ENCODE results near the gene UNC5B.
"Not testable (repeated sequence)": the region's sequence is repeated elsewhere in the genome, so short reads cannot be mapped to it uniquely, and the experiment has no call there.

The UNC5B gene

GRCh38 chr10:71292624-71293445 lies 80.5 kb downstream of the UNC5B start:
- DNase-seq, result no peak
- no peak for TF ChIP-seq POLR2A (IDR thresholded peaks at IDR 0.05; ENCODE audit: low read length)
- no peak for TF ChIP-seq GATA1 (IDR thresholded peaks at IDR 0.05; ENCODE audit: low read depth, low read length)

GRCh38 chr10:71293446-71294084 lies 81.2 kb downstream of the UNC5B start:
- no peak for TF ChIP-seq POLR2A (IDR thresholded peaks at IDR 0.05; ENCODE audit: low read length)
- TF ChIP-seq GATA1 (IDR thresholded peaks at IDR 0.05; ENCODE audit: low read depth, low read length), result no peak
- DNase-seq, result no peak

- TF ChIP-seq POLR2A (IDR thresholded peaks at IDR 0.05; ENCODE audit: low read length) (no peak), GATA1 (IDR thresholded peaks at IDR 0.05; ENCODE audit: low read depth, low read length) (no peak)
- DNase-seq, result no peak
Observed at GRCh38 chr10:71294091-71294561, 81.8 kb downstream of the UNC5B start.

GRCh38 chr10:71294856-71295255 lies 82.5 kb downstream of the UNC5B start:
- DNase-seq, result no peak
- TF ChIP-seq POLR2A (IDR thresholded peaks at IDR 0.05; ENCODE audit: low read length), result no peak
- no peak for TF ChIP-seq GATA1 (IDR thresholded peaks at IDR 0.05; ENCODE audit: low read depth, low read length)

GRCh38 chr10:71295641-71296040 lies 83.3 kb downstream of the UNC5B start:
- no peak for DNase-seq
- TF ChIP-seq POLR2A (IDR thresholded peaks at IDR 0.05; ENCODE audit: low read length), result no peak
- no peak for TF ChIP-seq GATA1 (IDR thresholded peaks at IDR 0.05; ENCODE audit: low read depth, low read length)

- DNase-seq, result no peak
- TF ChIP-seq GATA1 (IDR thresholded peaks at IDR 0.05; ENCODE audit: low read depth, low read length), result no peak
- no peak for TF ChIP-seq POLR2A (IDR thresholded peaks at IDR 0.05; ENCODE audit: low read length)
Observed at GRCh38 chr10:71296086-71296485, 83.7 kb downstream of the UNC5B start.

GRCh38 chr10:71296811-71297210 lies 84.4 kb downstream of the UNC5B start:
- DNase-seq, result not testable (repeated sequence)

- TF ChIP-seq POLR2A (IDR thresholded peaks at IDR 0.05; ENCODE audit: low read length) (no peak), GATA1 (IDR thresholded peaks at IDR 0.05; ENCODE audit: low read depth, low read length) (no peak)
- DNase-seq, result no peak
Observed at GRCh38 chr10:71297343-71297742, 85.0 kb downstream of the UNC5B start.

GRCh38 chr10:71299071-71299785 lies 86.9 kb downstream of the UNC5B start:
- TF ChIP-seq GATA1 (IDR thresholded peaks at IDR 0.05; ENCODE audit: low read depth, low read length), result no peak
- no peak for TF ChIP-seq POLR2A (IDR thresholded peaks at IDR 0.05; ENCODE audit: low read length)
- DNase-seq, result no peak

- TF ChIP-seq GATA1 (IDR thresholded peaks at IDR 0.05; ENCODE audit: low read depth, low read length), result no peak
- no peak for TF ChIP-seq POLR2A (IDR thresholded peaks at IDR 0.05; ENCODE audit: low read length)
- DNase-seq, result no peak
Observed at GRCh38 chr10:71300555-71301370, 88.4 kb downstream of the UNC5B start.

GRCh38 chr10:71301371-71301916 lies 89.1 kb downstream of the UNC5B start:
- DNase-seq, result no peak
- TF ChIP-seq GATA1 (IDR thresholded peaks at IDR 0.05; ENCODE audit: low read depth, low read length) (no peak), POLR2A (IDR thresholded peaks at IDR 0.05; ENCODE audit: low read length) (no peak)

- no peak for DNase-seq
- no peak for TF ChIP-seq POLR2A (IDR thresholded peaks at IDR 0.05; ENCODE audit: low read length)
- TF ChIP-seq GATA1 (IDR thresholded peaks at IDR 0.05; ENCODE audit: low read depth, low read length), result no peak
Observed at GRCh38 chr10:71302451-71302850, 90.1 kb downstream of the UNC5B start.

GRCh38 chr10:71302874-71303568 lies 90.7 kb downstream of the UNC5B start:
- peak; percentile 55 to 68 for DNase-seq
- no peak for TF ChIP-seq POLR2A (IDR thresholded peaks at IDR 0.05; ENCODE audit: low read length)
- no peak for TF ChIP-seq GATA1 (IDR thresholded peaks at IDR 0.05; ENCODE audit: low read depth, low read length)
